GM10266 (cell line): ENCODE data around the gene CABCOCO1.

Experiments
- DNase-seq: peaks from one replicate; pipeline ENCODE4 v3.0.0; 2012; ENCODE audit errors: extremely low spot score
- TF ChIP-seq, protein P1 (sequence below): IDR thresholded peaks from 2 replicates; pipeline ENCODE4 v1.5.1; 2012; ENCODE audit warnings: mild to moderate bottlenecking, low read depth; ENCODE audit not compliant: control insufficient read depth, insufficient read depth; ENCODE audit errors: missing control alignments

CABCOCO1 gene

DNA sequence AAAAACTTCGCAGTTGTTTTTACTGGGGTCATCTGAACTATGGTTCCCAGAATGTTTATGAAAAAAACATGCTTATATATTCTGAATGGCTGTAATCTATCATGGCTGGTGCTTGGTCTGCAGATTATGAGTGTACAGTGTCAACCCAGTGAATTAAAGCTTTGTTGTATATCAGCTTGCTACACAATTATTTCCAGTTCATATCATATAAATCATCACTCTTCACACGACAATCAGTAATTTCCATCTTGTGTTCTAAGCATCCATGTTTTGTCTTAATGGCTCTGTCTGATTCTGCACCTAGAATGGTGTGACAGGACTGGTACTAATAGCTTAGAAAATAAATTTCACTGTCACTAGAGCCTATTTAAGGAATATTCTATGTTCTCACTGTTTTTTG, 83.6 kb downstream of the CABCOCO1 start:
- DNase-seq: no peak
- TF ChIP-seq, protein P1, sequence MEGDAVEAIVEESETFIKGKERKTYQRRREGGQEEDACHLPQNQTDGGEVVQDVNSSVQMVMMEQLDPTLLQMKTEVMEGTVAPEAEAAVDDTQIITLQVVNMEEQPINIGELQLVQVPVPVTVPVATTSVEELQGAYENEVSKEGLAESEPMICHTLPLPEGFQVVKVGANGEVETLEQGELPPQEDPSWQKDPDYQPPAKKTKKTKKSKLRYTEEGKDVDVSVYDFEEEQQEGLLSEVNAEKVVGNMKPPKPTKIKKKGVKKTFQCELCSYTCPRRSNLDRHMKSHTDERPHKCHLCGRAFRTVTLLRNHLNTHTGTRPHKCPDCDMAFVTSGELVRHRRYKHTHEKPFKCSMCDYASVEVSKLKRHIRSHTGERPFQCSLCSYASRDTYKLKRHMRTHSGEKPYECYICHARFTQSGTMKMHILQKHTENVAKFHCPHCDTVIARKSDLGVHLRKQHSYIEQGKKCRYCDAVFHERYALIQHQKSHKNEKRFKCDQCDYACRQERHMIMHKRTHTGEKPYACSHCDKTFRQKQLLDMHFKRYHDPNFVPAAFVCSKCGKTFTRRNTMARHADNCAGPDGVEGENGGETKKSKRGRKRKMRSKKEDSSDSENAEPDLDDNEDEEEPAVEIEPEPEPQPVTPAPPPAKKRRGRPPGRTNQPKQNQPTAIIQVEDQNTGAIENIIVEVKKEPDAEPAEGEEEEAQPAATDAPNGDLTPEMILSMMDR: no peak

GRCh38 chr10:61747307-61747706, 84.6 kb downstream of the CABCOCO1 start:
- TF ChIP-seq, protein P1: no peak
- no peak for DNase-seq

DNA sequence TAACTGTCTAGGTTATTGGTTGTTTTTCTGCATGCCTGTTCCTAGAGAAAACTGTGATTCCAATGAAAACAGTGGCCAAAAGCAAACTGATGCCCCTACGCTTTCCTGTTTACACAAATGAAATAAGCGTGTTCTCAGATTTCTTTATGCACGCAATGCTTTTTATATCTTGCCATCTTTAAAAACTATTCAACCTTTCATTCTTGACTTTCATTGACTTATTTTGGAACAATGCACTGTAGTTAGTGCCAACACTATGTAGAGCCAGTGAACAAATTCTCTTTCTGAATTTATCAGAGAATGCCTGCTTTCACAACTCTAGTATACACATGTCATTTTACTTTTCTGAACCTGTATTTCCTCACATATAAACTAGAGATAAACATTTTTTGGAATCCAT, 86.6 kb downstream of the CABCOCO1 start:
- DNase-seq: no peak
- TF ChIP-seq, protein P1: no peak

DNA sequence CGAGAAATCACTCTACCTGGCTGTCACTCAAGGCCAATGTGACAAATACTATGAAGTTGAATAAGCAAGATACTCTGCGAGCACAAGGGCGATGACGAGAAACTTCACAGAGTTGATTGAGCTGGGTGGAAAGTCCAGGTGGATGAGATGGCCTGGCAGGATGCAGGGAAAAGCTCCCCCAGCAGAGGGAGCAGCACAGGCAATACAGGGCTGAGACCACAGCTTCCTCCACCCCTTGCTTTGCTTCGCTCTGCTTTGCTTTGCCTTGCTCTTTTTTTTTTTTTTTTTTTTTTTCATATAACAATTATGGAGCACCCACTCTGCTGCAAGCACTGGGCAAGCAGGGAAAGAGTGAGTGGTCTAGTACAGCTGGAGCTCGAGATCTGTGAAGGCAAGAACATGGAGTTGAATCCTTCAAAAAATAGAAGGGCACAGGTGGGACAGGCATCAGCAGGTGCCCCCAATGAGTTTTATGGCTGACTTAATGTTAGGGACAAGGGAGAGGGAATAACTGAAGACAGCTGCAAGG, 88.3 kb downstream of the CABCOCO1 start:
- DNase-seq: peak; percentile 54
- TF ChIP-seq, protein P1: peak; percentile 80

GRCh38 chr10:61751599-61751998, 88.9 kb downstream of the CABCOCO1 start:
- no peak for DNase-seq
- TF ChIP-seq, protein P1: no peak

GRCh38 chr10:61752111-61753011, 89.6 kb downstream of the CABCOCO1 start:
- no peak for DNase-seq
- TF ChIP-seq, protein P1: no peak

DNA sequence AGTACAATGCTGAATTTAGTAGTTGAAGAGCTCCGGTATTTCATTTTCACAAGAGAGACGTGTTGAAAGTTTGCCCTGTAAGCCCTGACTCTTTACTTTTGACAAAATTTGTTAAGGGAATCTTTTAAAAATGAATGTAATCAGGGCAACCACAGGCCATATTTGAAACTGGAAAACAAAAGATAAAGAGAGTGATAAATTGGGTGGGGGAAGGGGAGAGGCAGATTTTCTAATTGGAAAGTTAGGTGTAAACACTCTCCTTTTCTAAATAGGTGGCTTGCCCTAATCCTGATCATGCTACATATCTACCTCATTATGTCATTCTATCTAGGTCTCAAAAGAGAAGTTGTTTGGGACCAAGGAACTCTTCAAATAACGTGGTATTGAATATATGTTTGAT, 90.7 kb downstream of the CABCOCO1 start:
- TF ChIP-seq, protein P1: no peak
- DNase-seq: no peak
